Lower leg skin (tissue), 3 donors: ENCODE measurements around the gene MEX3A.

ENCODE experiments used
- CTCF ChIP-seq, 3 donors: fragments of 450-650 bp; IDR thresholded peaks; one replicate each; pipeline ENCODE4 v1.5.1; 2016; ENCODE audit warnings: antibody characterized with exemption in 3 of 3, mild to moderate bottlenecking in 3 of 3, moderate library complexity in 2 of 3
- POLR2A ChIP-seq, 2 donors: fragments of 450-650 bp; IDR thresholded peaks; one replicate each; pipeline ENCODE4 v1.6.1; 2016 to 2017; ENCODE audit warnings: antibody characterized with exemption in 2 of 2, mild to moderate bottlenecking in 1 of 2, moderate library complexity in 1 of 2

- no peak for TF ChIP-seq POLR2A (IDR thresholded peaks at IDR 0.05)
- TF ChIP-seq CTCF (IDR thresholded peaks at IDR 0.05): no peak
Measured at GRCh38 chr1:156064615-156065014, 17.6 kb downstream of the MEX3A start.
